Measurements from ENCODE around the gene DNAH14.

DNA sequence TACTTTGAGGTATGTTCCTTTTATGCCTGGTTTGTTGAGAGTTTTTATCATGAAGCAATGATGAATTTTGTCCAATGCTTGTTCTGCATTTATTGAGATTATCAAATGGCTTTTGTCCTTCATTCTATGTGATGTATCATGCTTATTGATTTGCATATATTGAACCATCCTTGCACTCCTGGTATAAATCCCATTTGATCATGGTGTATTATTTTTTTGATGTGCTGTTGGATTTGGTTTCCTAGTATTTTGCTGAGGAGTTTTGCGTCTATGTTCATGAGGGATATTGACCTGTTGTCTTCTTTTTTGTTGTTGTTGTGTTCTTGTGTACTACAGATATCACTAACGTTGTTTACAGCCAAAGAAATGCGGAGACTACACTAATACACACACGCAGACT lies 4.1 kb downstream of the DNAH14 start:
- no peak for TF ChIP-seq CTCF (IDR thresholded peaks at IDR 0.05)
- TF ChIP-seq POLR2AphosphoS5 (IDR thresholded peaks at IDR 0.05; ENCODE audit: low read depth, low read length) = no peak
- TF ChIP-seq REST (IDR thresholded peaks at IDR 0.05; ENCODE audit: insufficient read depth in 1 of 2, low read depth in 2 of 2, low read length in 1 of 2) = no peak

Data from Panc1 (cell line).